HG03064 (cell line): ENCODE data around the gene PATL1.
"Not testable (repeated sequence)": the region's sequence is repeated elsewhere in the genome, so short reads cannot be mapped to it uniquely, and the experiment has no call there.

Source experiments
- ATAC-seq: cut with Tn5 transposase; IDR thresholded peaks from one replicate; pipeline ENCODE4 v1.9.1; 2021; ENCODE audit warnings: low read depth; ENCODE audit not compliant: unreplicated experiment

Gene PATL1

DNA sequence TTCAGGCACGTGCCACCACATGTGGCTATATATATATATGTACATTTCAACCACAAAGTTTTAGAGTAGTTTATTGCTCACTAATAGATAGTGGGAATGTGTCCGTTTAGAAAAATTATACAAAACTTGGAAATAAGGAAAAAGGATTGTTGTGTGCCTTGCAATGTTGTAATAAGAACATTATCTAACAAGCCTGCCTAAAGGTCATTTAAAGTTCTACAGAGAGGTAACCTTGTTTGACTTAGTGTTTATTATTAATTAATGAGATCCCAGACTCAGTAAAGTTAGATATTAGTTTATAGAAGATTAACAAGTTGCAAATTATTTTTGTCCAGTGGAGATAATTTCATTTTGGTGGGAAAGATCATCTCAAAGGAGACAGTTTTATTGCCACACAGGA lies 5.5 kb upstream of the PATL1 start:
- no peak for ATAC-seq

DNA sequence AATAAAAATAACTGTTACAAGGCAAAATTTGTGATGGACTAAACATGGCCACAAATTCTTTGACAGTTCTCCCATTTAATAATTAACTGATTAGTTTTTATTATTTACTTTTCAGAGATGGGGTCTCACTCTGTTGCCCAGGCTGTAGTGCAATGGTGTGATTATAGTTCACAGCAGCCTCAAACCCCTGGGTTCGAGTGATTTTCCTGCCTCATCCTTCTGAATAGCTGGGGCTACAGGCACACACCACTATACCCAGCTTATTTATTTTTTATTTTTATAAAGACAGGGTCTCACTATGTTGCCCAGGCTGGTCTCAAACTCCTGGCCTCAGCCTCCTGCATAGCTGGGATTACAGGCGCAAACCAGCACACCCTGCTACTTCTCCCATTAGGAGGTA lies 4.5 kb upstream of the PATL1 start:
- no peak for ATAC-seq

DNA sequence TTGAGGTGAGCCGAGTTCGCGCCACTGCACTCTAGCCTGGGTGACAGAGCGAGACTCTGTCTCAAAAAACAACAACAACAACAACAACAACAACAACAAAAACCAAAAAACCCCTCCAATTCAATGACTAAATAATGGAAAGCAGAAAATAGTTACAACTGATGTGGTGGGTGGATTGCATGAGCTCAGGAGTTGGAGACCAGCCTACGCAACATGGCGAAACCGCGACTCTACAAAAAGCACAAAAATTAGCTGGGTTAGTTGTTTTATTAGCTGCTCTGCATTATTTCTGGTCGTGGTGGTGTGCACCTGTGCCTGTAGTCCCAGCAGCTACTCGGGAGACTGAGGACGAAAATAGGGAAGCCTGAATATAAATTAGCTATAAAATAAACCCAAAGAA lies 2.6 kb upstream of the PATL1 start:
- ATAC-seq: no peak

DNA sequence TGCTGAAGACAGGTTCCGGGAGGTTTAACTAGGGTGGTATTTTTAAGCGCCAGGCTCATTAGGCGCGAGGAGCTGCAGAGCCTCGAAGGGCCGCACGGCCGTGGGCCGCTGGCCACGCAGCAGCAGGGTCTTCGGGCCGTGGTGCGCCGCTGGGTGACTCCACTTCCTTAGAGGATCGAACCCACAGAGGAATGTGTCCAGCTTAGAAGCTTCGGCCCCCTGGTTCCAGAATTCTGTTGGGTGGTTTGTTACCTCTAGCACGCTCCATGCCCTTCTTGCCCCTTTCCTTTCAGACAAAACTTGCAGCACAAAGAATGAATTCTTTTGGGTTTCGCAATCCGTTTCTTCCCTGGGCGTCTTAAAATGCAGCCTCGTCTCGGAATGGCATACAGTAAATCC lies 773 bp upstream of the PATL1 start:
- no peak for ATAC-seq

DNA sequence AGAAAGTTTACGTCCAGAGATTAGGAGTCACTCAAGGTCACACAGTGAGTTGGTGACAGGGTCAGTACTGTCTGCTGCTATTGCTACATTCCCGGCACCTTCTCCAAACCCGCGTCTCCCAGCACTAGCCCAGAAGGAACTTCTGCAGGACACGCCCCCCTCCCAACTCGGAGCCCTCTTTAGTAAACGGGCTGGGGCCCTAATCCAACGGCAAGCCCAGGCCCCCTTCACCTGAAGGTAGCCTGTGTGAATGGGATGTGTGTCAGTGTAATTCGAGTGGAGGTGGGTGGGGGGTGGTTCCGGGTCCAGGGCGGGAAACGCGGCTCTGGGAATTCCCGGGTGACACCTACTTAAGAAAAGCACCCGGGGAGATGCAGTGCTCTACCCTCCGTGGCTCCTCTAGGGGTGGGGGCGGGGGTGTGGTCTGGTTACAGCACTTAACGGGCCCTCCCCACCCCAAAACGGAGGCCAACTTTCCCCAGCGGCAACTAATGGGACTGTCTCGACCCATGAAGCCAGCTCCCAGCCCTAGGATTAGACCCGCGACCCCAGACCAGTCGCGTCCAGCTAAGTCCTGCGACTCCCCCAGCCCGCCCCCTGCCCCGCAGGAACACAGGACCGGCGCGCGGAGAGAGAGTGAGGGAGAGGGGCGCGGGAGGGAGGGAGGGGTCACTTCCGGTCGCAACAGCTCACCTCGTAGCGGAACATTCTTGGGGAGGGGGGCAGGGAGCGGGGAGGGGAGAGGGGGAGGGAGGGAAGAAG lies 468 bp downstream of the PATL1 start:
- peak; percentile 15 for ATAC-seq

GRCh38 chr11:59667812-59668187 lies 1.0 kb downstream of the PATL1 start:
- no peak for ATAC-seq

DNA sequence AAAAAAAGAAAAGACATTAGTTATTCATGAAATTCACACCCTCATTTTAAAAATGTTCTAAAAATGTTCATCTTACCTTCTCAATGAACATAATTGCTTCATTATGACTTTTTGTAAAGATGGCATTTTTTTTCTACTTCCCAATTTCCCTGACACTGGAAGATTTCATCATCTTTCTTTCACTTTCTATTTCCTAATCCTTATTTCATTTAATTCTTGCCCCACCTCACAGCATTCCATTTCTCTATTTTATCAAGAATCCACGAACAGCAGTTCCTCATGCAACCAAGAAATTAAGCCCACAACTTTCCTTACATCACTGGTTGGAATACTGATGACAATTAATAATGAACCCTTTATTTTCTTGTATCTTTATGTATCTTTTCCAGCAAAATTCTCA lies 1.9 kb downstream of the PATL1 start:
- no peak for ATAC-seq

- ATAC-seq: no peak
Observed at GRCh38 chr11:59660621-59661020, 8.2 kb downstream of the PATL1 start.

GRCh38 chr11:59659981-59660380 lies 8.9 kb downstream of the PATL1 start:
- no peak for ATAC-seq

GRCh38 chr11:59658036-59658435 lies 10.8 kb downstream of the PATL1 start:
- ATAC-seq: no peak

DNA sequence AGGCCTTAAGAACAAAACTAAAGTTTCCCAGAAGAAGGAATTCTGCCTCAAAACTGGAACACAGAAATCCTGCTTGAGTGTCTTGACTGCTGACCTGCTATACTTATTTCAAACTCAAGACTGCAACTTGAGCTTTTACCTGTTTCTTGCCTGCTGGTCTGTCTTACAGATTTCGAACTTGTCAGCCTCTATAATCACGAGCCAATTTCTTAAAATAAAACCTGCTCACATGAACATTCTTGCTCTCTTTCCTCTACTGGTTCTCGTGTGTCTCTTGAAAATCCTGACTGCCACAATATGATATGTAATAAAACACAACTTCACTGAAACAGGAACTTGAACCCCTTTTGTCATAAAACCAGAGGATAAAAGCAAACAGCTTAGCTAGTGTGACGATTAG lies 13.9 kb downstream of the PATL1 start:
- ATAC-seq: no peak

DNA sequence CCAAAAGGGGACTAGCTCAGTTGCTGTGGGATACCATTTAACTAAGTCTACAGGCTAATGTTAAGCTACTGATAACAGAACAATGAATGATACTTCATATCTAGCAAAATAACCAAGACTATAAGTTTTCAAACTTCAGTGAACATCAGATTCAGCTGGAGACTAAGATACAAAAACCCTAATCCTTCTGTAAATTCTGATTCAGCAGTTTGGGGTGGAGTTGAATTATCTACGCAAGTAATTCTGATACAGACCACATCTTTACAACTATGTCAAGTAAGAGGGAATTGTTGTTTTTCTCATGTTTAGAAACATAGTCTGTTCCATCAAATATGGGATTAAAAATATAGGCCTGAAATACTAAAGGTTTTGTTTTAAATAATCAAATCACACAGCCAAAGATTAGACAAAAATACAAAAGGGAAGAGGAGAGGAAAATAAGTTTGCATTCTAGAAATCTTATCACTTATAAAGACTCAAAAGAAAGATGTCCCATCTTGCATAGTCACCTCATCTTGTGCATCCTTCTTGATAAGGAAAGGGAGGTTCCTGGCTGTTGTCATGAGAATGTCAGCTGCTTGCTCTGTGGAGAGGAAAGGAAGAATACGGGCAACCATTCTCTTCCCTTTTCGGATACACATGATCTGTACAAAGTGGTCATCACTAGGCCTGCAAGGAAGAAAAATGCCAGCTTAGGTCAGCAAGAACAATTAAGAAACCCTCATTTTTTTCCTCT lies 21.4 kb downstream of the PATL1 start:
- ATAC-seq: no peak

GRCh38 chr11:59644528-59644927 lies 24.3 kb downstream of the PATL1 start:
- no peak for ATAC-seq

GRCh38 chr11:59643390-59643789 lies 25.4 kb downstream of the PATL1 start:
- no peak for ATAC-seq

- ATAC-seq: no peak
Observed at GRCh38 chr11:59641156-59641555, 27.7 kb downstream of the PATL1 start.

DNA sequence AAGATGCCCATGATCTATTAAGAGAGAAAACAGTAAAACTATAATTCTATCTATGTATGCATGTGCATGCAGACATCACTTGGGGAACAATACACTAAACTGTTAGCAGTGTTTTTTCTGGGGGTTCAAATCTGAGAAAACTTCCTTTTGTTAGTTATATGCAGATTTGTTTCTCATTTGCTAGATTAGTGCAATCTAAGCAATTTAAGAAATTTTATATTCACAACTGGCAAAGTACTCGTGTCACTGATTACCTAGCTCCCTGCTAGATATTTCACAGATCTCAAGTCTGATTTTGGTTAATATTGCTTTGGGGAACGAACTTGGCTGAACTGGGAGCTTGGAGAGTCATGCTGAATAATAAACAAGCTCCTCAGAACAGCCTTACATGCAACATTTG lies 38.3 kb downstream of the PATL1 start:
- no peak for ATAC-seq

- ATAC-seq: no peak
Observed at GRCh38 chr11:59629996-59630395, 38.8 kb downstream of the PATL1 start.

DNA sequence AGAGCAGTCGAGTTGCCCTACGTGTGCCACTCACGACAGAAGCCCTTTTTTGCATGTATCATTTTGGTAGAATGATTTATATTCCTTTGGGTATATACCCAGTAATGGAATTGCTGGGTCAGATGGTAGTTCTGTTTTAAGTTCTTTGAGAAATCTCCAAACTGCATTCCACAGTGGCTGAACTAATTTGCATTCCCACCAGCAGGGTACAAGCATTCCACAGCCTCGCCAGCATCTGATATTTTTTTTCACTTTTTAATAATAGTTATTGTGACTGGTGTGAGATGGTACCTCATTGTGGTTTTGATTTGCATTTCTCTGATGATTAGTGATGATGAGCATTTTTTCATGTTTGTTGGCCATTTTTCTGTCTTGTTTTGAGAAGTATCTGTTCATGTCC lies 41.9 kb downstream of the PATL1 start:
- not testable (repeated sequence) for ATAC-seq

DNA sequence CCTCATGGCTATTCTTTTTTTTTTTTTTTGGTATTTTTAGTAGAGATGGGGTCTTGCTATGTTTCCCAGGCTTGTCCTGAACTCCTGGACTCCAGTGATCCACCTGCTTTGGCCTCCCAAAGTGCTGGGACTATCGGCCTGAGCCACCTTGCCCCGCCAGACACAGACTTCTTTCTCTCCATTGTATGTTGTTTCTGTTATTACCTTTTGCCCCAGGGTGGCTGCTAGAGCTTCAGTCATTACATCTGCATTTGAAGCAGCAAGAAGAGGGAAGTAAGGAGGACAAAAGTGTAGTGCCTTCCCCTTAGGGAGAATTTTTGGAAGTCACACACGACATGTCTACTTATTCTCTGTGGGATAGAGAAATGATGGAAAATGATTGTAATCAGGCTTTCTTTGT lies 43.1 kb downstream of the PATL1 start:
- no peak for ATAC-seq

- ATAC-seq: no peak
Observed at GRCh38 chr11:59617876-59618275, 51.0 kb downstream of the PATL1 start.

GRCh38 chr11:59616396-59616982 lies 52.3 kb downstream of the PATL1 start:
- ATAC-seq: no peak
